ENCODE results near the gene KRT32. TPM values are rescaled to one million over a fixed set of nuclear protein-coding genes. Genes with fewer than 3 reads are reported as not detected.

Gene KRT32
- total and polyA plus RNA-seq, 8 donors, result 1.9 TPM; not detected in 7

- H3K9me3 ChIP-seq, result no peaks in the 10 kb centered on the region
- H3K4me1 ChIP-seq, result peaks cover 0 to 20% (median 5%) of the 10 kb centered on the region in 4 donors
- DNase-seq, result no peak
- TF ChIP-seq CTCF (IDR thresholded peaks at IDR 0.05) (no peak), EP300 (IDR thresholded peaks at IDR 0.05) (no peak), POLR2A (IDR thresholded peaks at IDR 0.05) (no peak)
- H3K36me3 ChIP-seq, result no peaks in the 10 kb centered on the region
- no peak overlapping the region for H3K27ac ChIP-seq
- 87 to 97% (median 95%) methylated on average over 4 of the region's 4 CpGs for WGBS, 5 donors
- no peak overlapping the region for H3K4me3 ChIP-seq
- H3K27me3 ChIP-seq, result no peaks in the 10 kb centered on the region
- intact Hi-C loops (cut with DNase I; ENCODE audit: low total_unique reads), result no loop called here
Measured at GRCh38 chr17:41419716-41420115, 47.5 kb downstream of the KRT32 start.

- TF ChIP-seq POLR2AphosphoS5 (IDR thresholded peaks at IDR 0.05), result no peak
- no peak for TF ChIP-seq EP300 (IDR thresholded peaks at IDR 0.05)
- TF ChIP-seq CTCF (IDR thresholded peaks at IDR 0.05), result no peak
- no peak for TF ChIP-seq POLR2A (IDR thresholded peaks at IDR 0.05)
Measured at GRCh38 chr17:41418116-41418860, 48.9 kb downstream of the KRT32 start.

GRCh38 chr17:41417576-41418015 lies 49.6 kb downstream of the KRT32 start:
- WGBS, 5 donors, result 37 to 55% (median 46%) methylated on average over 4 of the region's 4 CpGs
- intact Hi-C loops (cut with DNase I; ENCODE audit: low total_unique reads), result no loop called here
- Histone ChIP-seq H3K4me3 (no peak overlapping the region), H3K27ac (no peak overlapping the region), H3K36me3 (no peaks in the 10 kb centered on the region), H3K4me1 (peaks cover 0 to 20% (median 5%) of the 10 kb centered on the region in 4 donors), H3K9me3 (no peaks in the 10 kb centered on the region), H3K27me3 (no peaks in the 10 kb centered on the region)
- no peak for TF ChIP-seq EP300 (IDR thresholded peaks at IDR 0.05)
- no peak for TF ChIP-seq POLR2AphosphoS5 (IDR thresholded peaks at IDR 0.05)
- peak in 2 of 7 experiments; percentile 16 to 27 for TF ChIP-seq CTCF (IDR thresholded peaks at IDR 0.05)
- DNase-seq, result peak in 1 of 2 donors; percentile 21

More at GRCh38 chr17:41418116-41418860, 48.9 kb downstream of the KRT32 start:
- H3K27me3 ChIP-seq, result no peaks in the 10 kb centered on the region
- H3K36me3 ChIP-seq, result no peaks in the 10 kb centered on the region
- no peaks in the 10 kb centered on the region for H3K9me3 ChIP-seq
- no peak overlapping the region for H3K4me3 ChIP-seq
- intact Hi-C loops (cut with DNase I; ENCODE audit: low total_unique reads), result no loop called here
- 82 to 92% (median 89%) methylated on average over 7 of the region's 7 CpGs for WGBS, 5 donors
- H3K27ac ChIP-seq, result no peak overlapping the region
- peaks cover 0 to 20% (median 5%) of the 10 kb centered on the region in 4 donors for H3K4me1 ChIP-seq
- DNase-seq, result no peak

GRCh38 chr17:41417127-41417526 lies 50.1 kb downstream of the KRT32 start:
- intact Hi-C loops (cut with DNase I; ENCODE audit: low total_unique reads), result no loop called here
- Histone ChIP-seq H3K4me1 (peaks cover 0 to 20% (median 5%) of the 10 kb centered on the region in 4 donors), H3K27ac (no peak overlapping the region), H3K9me3 (no peaks in the 10 kb centered on the region), H3K27me3 (no peaks in the 10 kb centered on the region), H3K4me3 (no peak overlapping the region), H3K36me3 (no peaks in the 10 kb centered on the region)
- DNase-seq, result no peak
- WGBS, 5 donors, result 84 to 92% (median 86%) methylated on average over 6 of the region's 6 CpGs
- TF ChIP-seq EP300 (IDR thresholded peaks at IDR 0.05) (no peak), CTCF (IDR thresholded peaks at IDR 0.05) (no peak), POLR2A (IDR thresholded peaks at IDR 0.05) (no peak), POLR2AphosphoS5 (IDR thresholded peaks at IDR 0.05) (no peak)
